OCI-LY7 (cell line): ENCODE measurements around the gene CBFA2T2.

ENCODE experiments used
- CTCF ChIP-seq: fragments of 200-600 bp; sonication (generic); conservative IDR thresholded peaks from 2 replicates; pipeline ENCODE4 v1.5.1; 2014; ENCODE audit warnings: mild to moderate bottlenecking, antibody characterized with exemption, low read length, moderate library complexity, mixed read lengths
- EZH2phosphoT487 ChIP-seq: fragments of 200-600 bp; sonication (generic); IDR thresholded peaks from 2 replicates; pipeline ENCODE4 v1.6.1; 2018; ENCODE audit warnings: low read depth, borderline replicate concordance, mild to moderate bottlenecking, mixed run types, antibody characterized with exemption, low read length, moderate library complexity, mixed read lengths

- no peak for TF ChIP-seq CTCF
- TF ChIP-seq EZH2phosphoT487: no peak
These were observed 47.7 kb downstream of the CBFA2T2 start for GRCh38 chr20:33537608-33538007.
